T-helper 2 cell treated with Interferon-gamma antibody and Interleukin-4, amounts not matched to agents 100 ng/mL and 5 ng/mL, for 36 hours (primary cell): ENCODE data around the gene RTN4RL2. TPM values are rescaled to one million over a fixed set of nuclear protein-coding genes. Genes with fewer than 3 reads are reported as not detected.

Experiments
- intact Hi-C: fragments of 100-400 bp; cut with micrococcal nuclease; formaldehyde crosslinking; loops from one replicate; pipeline ENCODE4 v1.15.1; 2023
- total RNA-seq: library from RNA; stranded (reverse); gene quantifications from 2 replicates; pipeline ENCODE4 v1.2.3, GENCODE V29; 2022

The RTN4RL2 gene
- total RNA-seq, 1 donor from 2014 or later, result 0.20 TPM

- intact Hi-C loops, result loop anchor here (2.0 kb wide), 1 partner anchor 17 kb away; no protein-coding TSS in a partner anchor
These were observed 55.2 kb downstream of the RTN4RL2 start, which contains the start of gene SLC43A1 for GRCh38 chr11:57515332-57516060. Gene SLC43A1, minus strand, starts transcription at chr11:57515702. Its CDS starts 1,591 bp downstream, at chr11:57514111.

- intact Hi-C loops, result no loop called here
These were observed 55.7 kb downstream of the RTN4RL2 start for GRCh38 chr11:57516061-57516443.

GRCh38 chr11:57521116-57521515, 60.8 kb downstream of the RTN4RL2 start:
- intact Hi-C loops, result no loop called here

GRCh38 chr11:57523419-57523818, 63.1 kb downstream of the RTN4RL2 start:
- intact Hi-C loops, result no loop called here

Other genes starting within 250 kb of the RTN4RL2 start
- not detected in 2 replicates for gene APLNR, start 223.3 kb upstream of the RTN4RL2 start, total RNA-seq
- 8.5 and 9.0 TPM in 2 replicates for gene TNKS1BP1, start 135.6 kb upstream of the RTN4RL2 start, total RNA-seq
- gene SSRP1, start 124.6 kb upstream of the RTN4RL2 start, total RNA-seq, result 180 TPM in 2 replicates
- gene P2RX3, start 122.2 kb upstream of the RTN4RL2 start, total RNA-seq, result not detected in 2 replicates
- gene PRG3, start 79.4 kb upstream of the RTN4RL2 start, total RNA-seq, result not detected in 2 replicates
- 0.45 TPM in 1 of 2 replicates, not detected in the other for gene PRG2, start 69.9 kb upstream of the RTN4RL2 start, total RNA-seq
- 107 and 108 TPM in 2 replicates for gene SLC43A3, start 33.4 kb upstream of the RTN4RL2 start, total RNA-seq
- gene SLC43A1, start 55.2 kb downstream of the RTN4RL2 start, total RNA-seq, result 25.4 and 26.3 TPM in 2 replicates
- gene TIMM10, start 70.2 kb downstream of the RTN4RL2 start, total RNA-seq, result 63.0 and 67.7 TPM in 2 replicates
- not detected in 2 replicates for gene SMTNL1, start 77.1 kb downstream of the RTN4RL2 start, total RNA-seq
- 238 and 241 TPM in 2 replicates for gene UBE2L6, start 107.1 kb downstream of the RTN4RL2 start, total RNA-seq
- not detected in 2 replicates for gene SERPING1, start 137.2 kb downstream of the RTN4RL2 start, total RNA-seq
- gene YPEL4, start 189.4 kb downstream of the RTN4RL2 start, total RNA-seq, result 0.25 and 0.48 TPM in 2 replicates
- gene CLP1, start 197.2 kb downstream of the RTN4RL2 start, total RNA-seq, result 17.1 and 17.6 TPM in 2 replicates
- gene ZDHHC5, start 207.6 kb downstream of the RTN4RL2 start, total RNA-seq, result 74.8 and 75.7 TPM in 2 replicates